Germinal center (tissue), 1 donor: ENCODE results near the gene MX2.
"Not testable (repeated sequence)": the region's sequence is repeated elsewhere in the genome, so short reads cannot be mapped to it uniquely, and the experiment has no call there.

Experiments used
- DNase-seq: peaks from one replicate; pipeline ENCODE4 v3.0.0; 2012; ENCODE audit warnings: mixed read lengths, low spot score

Gene MX2

DNA sequence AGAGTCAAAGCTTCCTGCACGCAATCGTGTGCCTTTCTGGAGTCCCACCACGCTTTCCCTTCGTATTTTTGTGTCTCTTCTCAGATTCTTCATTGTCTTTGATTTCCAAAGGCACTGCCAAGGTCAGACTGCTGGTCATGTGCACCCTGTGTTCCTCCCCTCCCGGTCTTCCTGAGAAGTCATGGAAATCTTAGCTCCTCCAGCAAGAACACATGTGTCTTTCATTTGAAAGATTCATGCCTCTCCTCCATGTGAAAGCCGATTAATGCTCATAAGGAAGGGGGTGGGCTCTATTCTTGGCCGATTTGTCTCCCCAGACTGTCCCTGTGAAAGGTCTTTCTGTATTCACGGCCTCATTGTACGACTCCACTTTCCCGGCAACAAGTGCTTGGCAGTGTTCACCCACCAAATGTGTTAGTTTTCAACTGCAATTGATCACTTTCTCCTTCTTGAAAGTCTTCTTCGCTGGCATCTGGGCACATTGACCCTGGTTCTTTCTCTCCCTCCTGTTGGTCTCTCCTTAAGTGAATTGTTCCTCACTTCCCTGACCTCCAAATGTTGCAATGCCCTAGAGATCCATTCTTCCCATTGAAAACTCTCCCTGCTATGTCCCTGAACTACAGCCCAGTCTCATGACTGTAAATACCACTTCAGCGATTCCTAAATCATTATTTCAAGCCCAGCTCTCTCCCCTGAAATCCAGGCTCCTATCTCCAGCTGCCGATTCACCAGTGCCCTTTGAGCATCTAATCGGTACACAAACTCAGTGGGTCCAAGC is 25.4 kb downstream of the MX2 start:
- DNase-seq = no peak

DNA sequence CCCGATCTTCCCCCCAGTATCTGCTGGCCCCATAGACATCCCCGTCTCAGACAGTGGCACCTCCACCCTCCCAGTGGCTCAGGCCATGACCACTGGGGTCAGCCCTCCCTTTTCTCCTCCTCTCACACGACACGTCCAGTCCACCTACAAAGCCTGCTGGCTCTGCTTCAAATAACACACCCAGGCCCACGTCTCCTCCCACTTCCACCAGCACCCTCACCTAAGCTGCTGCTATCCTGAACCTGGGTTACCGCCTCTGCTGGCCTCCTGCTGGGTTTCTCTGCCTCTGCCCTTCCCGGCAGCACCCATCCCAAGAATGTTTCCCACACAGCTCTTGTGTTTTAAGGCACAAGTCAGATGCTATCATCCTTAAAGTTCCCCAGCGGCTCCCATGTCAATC is 26.0 kb downstream of the MX2 start:
- no peak for DNase-seq

DNA sequence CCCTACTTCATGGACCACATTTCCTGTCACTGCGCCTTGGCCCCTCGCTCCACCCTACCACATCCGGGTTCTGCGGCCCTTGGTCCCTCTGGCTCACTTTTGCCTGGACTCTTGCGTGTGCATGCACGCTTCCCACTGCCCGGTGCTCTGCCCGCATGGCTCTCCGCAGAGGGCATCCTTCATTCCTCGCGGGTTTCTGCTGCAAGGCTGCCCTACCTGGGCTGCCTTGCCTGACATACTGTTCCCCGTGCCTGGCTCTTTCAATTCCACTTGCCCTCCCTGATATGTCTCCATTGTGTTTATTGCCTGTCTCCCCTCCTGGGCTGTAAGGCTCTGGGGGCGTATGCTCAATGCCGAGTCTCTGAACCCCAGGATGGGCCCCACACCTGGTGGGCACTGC is 26.4 kb downstream of the MX2 start:
- no peak for DNase-seq

DNA sequence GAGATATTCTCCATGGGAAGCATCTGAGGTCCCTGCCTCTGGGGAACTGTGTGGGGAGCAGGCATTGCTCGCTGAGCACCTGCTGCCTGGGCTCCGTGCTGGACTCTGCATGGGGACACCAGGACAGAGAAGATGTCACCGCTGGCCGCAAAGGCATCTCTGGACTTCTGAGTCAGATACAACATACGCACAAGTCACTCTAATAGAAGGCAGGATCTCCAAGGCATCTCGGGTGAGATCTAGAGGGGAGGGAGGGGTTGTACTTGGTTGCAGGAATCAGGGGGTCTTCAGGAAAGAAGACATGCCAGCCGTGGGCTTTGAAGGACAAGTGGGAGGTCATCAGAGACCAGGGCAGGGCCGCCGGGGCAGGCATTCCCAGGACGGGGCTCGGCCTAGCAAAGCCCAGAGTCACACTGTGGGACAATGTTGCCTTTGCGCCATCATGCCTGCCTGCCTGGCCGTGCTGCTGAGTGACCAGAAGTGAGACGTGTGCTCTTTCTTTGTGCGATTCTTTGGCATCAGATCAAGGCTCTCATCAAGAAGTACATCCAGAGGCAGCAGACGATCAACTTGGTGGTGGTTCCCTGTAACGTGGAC is 28.3 kb downstream of the MX2 start:
- DNase-seq = no peak

DNA sequence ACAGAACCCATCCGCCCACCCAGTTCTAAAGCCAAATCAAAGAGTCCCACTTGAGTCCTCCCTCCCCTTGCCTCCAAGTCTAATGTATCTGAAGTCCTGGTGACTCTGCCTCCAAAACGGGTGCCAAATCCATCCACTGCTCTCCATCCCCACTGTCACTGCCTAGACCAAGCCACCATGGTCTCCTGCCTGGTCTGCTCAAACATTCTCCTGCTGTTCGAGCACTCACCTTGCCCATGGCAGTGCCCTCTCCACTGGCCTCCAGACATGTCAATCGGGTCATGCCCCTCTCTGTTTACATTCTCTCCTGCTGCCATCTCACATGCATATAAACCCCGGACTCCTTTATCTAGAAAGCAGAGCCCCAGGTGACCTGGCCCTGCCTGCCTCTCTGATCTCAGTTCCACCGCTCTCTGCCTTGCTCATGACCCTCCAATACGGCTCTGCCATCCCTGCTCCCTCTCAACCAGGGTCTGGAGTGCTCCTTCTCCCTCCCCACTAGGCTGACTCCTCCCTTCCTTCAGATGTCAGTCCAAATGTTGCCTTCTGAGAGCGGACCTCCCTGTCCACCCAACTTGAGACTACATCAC is 32.1 kb downstream of the MX2 start:
- no peak for DNase-seq

DNA sequence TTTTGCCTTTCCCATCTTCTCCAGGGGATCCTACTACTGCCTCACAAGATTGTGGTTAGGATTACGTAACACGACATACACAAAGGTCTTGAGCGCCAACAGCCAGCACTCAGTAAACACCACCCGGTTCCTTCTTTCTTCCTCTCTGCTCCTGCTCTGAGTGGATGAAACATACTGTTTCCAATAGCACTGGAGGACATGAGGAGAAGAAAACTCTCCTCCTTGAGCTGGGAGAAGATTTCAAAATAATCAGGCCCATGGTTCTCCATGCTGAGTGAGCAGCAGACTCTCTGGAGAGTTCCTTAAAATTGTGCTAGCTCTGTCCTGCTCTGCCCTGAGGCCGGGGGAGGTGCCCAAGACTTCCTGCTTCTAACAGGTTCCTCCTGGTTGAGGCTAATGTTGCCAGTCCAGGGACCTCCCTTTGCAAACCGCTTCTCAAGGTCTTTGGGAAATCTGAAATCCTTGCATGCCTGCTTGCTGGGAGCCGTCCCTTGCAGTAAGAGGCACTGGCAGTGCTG is 34.8 kb downstream of the MX2 start:
- no peak for DNase-seq

DNA sequence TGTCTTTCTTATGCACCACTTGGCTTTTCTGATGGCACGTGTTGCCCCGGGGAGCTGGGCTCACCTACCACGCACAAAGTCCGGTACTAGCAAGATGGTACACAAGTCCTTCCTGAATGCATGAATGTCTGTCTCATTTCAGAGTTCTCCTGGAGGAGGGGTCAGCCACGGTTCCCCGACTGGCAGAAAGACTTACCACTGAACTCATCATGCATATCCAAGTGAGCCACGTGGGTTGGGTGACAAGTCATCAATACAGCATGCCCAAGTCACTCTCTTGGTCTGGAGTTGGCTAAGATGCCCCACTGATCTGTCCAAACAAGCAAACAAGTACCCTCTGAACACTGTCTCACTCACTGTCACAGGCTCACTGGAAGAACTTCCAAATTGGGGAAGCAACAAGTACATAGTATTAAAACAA is 35.7 kb downstream of the MX2 start:
- no peak for DNase-seq

DNA sequence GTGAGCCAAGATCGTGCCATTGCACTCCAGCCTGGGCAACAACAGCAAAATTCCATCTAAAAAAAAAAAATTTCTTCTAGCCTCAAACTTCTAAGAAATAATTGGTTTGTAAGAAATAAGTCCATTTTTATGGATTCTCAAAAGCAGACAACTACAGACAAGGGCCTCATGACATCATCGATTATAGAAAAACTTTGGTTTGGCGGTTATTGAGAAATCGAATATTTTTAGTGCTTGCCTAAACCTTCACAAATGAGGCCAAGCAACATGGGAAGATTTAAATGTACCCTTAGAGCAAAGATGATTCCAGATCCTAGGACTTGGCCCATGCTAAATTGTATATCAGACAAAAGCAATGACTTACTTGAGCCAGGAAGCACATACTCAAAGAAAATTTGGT is 36.4 kb downstream of the MX2 start:
- DNase-seq = no peak

DNA sequence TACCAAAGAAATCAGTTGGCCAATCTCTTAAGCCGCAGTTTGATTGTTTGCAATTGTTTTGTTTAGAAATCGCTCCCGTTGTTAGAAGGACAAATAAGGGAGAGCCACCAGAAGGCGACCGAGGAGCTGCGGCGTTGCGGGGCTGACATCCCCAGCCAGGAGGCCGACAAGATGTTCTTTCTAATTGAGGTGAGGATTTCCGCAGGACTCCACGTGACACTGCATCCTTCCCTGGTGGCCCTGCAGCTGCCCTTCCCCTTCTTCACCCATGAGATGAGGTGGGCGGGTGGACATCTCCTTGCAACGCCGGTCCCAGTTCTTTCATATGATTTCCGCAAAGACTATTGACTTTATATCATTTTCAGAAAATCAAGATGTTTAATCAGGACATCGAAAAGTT is 37.0 kb downstream of the MX2 start:
- no peak for DNase-seq

DNA sequence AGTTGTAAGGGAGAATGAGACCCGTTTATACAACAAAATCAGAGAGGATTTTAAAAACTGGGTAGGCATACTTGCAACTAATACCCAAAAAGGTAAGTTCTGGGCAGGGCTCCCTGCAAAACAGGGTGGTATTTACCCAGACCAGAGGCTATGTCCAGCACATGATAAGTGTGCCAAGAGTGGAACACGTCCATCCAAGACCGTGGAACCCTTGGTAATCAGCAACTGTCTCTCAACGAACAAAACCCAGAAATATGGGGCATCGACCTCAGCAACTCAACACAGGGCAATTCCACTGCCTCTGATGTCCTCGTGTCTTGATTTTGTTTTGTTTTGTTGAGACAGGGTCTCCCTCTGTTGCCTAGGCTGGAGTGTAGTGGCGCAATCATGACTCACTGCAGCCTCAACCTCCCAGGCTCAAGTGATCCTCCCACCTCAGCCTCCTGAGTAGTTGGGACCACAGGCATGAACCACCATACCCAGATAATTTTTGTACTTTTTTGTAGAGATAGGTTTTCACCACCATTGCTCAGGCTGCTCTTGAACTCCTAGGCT is 37.5 kb downstream of the MX2 start:
- DNase-seq = no peak

DNA sequence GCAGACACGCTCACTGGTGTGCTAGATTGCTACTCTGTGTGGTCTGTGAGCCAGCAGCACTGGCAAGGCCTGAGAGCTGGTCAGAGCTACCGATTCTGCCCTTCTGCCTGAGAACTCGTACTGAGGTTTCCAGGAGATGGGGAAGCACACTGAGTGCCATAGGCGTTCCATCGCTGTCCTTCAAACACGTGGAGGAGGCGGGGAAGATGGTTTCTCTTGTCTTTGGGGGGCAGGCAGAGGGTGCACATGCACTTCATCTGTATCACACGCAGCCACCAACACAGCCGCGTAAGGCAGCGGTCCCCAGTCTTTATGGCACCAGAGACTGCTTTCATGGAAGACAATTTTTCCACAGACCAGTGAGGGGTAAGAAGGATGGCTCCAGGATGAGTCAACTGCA is 40.4 kb downstream of the MX2 start:
- no peak for DNase-seq

DNA sequence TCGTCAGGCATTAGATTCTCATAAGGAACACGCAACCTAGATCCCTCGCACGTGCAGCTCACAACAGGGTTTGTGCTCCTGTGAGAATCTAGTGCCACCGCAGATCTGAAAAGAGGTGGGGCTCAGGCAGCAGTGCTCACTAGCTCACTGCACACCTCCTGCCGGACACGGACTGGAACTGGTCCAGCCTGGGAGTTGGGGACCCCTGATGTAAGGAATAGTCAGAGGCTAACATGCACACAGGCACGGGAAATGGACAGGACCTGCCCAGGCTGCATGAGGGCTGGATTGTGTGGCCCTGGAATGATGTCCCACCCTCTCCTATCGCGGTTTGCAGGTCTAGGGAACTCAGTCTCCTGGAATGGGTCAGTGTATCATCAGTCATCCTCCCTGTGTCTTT is 41.0 kb downstream of the MX2 start:
- no peak for DNase-seq

DNA sequence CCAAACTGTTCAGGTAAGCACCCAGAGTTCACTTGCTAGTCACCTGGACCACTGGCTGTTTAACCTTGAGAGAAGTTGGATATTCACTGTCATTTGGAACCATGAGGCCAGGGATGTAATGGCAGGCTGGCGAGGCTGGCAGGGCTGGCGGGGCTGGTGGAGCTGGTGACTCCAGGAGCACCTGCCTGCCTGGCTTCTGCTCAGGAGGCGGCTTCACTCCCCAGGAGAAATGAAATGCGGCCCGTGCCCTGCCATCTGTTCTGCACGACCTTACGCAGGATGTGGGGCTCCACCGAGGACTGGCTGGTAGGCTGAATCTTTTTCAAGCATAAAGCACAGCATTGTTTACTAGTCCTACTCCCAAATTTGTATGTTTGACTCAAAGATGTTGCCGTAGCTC is 41.5 kb downstream of the MX2 start:
- no peak for DNase-seq

DNA sequence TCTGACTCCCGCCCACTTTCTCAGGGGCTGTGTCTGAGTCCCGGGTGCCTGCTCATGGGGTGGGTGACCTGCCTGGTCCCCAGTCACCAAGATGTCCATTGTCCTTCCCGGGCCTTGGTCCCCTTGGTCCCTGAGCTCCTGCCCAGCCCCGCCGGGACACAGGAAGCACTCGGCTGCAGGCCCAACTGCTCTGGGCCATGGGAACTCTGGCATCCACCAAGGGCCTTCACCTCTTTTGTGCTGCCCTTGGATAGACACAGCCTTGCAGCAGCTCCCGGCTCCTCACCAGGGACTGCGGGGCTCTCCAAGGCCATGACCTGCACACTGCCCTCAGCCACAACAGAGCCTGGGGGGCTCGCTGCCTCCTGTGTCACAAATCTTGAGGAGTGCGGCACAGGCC is 42.1 kb downstream of the MX2 start:
- DNase-seq = no peak

DNA sequence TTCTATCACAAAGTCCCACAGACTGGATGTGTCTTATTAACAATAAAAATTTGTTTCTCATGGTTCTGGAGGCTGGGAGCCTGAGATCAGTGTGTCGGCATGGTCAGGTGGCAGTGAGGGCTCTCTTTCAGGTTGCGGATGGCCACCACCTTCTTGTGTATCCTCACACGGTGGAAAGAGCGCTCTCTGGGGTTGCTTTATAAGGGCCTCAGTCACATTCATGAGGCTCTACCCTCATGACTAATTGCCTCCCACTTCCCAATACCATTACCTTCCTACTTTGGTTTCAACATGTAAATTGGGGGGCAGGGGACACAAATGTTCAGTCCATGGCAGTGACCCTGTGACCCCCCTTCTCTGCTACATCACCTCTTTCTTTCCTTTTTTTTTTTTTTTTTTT is 43.5 kb downstream of the MX2 start:
- DNase-seq = no peak

DNA sequence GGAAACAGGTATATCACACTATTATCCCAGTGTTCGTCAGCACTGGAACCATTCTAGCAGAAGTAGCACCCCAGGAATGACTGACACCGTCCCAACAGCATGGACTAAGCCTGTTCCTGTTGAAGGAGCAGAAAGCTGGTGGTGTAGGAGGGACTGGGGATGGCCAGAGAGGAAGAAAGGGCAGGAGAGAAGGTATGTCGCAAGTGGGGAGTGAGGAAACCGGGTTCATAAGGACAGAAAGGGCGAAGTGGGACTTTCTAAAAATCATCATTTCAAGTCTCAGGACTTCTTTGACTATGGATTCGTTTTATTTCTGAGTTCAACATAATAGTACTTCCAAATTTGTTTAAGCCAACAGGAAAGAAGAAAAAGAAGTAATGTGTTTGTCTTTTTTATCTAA is 44.5 kb downstream of the MX2 start:
- DNase-seq = no peak

DNA sequence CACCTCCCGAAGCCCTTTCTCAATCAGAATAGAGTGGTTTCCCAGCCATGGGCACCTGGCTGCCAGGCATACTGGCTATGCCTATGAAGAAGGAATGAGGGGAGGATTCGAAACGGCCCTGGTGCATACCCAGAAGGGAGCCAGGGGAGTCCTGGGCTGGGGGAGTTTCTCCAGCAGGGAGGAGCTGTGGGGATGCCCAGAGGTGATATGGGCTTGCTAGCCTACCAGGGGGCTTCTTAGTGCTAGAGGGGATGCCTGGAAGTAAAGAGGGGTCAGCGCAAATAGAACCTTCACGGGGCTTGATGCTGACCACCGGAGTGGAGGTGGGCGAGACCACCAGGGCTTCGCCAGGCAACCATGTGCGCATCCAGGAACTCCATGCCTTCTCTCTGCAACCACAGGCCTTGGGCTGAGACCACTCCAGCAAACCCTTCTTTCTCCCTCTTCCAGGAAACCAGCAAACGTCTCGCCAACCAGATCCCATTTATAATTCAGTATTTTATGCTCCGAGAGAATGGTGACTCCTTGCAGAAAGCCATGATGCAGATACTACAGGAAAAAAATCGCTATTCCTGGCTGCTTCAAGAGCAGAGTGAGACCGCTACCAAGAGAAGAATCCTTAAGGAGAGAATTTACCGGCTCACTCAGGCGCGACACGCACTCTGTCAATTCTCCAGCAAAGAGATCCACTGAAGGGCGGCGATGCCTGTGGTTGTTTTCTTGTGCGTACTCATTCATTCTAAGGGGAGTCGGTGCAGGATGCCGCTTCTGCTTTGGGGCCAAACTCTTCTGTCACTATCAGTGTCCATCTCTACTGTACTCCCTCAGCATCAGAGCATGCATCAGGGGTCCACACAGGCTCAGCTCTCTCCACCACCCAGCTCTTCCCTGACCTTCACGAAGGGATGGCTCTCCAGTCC is 46.0 kb downstream of the MX2 start:
- no peak for DNase-seq

DNA sequence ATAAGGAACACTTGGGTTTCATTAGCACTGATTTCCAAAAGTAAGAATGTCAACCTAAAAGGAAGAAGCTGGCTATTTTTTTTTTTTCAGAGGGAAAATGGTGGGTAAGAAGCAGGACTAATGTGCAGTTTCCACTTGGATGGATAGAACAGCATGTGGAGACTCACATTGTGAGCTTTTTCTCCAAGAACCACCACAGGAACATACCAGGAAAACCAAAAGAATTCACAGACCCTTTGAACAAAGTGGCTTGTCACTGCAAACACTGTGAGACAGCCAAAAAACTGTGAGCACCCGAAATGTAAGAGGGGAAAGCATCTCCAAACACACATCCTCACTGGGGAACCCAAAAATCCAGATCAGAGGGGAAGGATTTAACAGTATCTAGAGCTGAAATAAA is 48.5 kb downstream of the MX2 start:
- DNase-seq = no peak

DNA sequence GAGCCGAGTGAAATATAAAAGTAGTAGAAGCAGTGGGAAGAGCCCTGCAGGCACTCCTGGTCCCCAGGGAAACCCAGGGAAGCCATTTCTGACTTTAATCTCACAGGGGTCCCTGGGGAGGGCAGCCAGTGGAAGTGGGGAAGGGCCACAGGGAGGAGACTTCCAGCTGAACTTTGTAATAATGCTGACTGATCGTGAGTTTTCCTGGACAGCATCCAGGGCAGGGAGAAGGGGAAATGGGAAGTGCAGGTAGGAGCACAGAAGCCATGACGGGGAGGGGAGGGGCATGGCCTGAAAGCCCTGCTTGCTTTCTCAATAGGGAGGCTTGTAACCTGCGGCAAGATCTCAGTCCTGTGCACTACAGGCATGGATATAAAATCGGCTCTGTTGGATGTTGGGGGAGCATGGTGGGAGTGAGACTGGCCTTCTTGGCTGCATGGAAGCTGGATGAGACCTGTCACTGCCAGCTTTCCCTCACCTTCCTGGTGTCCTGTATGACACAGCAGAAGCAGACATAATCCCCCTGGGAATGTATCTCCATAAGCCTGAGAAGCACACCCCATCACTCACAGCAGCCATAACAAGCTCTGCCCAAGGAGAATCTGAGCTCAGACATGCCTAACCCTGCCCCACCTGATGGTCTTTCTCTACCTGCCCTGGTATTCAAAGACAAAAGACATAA is 49.1 kb downstream of the MX2 start:
- no peak for DNase-seq

DNA sequence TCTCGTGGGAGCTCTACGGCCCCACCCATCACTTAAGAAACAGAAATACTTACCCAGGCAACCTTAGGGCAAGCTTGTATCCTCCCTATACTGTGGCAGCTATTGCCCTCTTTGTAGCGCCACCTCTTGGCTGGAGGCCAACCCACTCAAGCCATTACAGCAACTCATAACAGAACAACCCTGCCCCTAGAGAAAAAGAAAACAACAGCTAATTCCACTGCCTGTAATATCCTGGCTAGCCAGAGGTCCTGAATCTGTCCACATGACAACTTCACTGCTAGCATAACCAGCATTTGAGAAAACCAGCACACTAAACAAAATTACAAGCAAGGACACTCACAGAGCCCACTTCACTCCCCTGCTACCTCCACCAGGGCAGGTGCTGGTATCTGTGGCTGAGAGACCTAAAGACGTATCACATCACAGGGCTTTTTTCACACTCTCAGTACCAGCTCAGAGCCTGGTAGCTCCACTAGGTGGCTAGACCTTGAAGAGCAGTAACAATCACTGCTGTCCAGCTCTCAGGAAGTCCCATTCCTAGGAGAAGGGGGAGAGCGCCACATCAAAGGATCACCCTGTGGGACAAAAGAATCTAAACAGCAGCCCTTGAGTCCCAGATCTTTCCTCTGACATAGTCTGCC is 49.7 kb downstream of the MX2 start:
- no peak for DNase-seq

DNA sequence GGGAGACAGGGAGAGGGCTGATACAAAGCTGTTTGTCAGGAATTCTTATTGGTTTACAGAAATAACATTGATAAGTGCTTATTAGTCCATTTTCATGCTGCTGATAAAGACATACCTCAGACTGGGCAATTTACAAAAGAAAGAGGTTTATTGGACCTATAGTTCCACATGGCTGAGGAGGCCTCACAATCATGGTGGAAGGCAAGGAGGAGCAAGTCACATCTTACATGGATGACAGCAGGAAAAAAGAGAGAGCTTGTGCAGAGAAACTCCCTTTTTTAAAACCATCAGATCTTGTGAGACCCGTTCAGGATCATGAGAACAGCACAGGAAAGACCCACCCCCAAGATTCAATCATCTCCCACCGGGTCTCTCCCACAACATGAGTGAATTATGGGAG is 55.7 kb downstream of the MX2 start:
- DNase-seq = not testable (repeated sequence)
